OCI-LY1 (cell line): ENCODE data around the gene PHACTR2.
"Not testable (repeated sequence)": the region's sequence is repeated elsewhere in the genome, so short reads cannot be mapped to it uniquely, and the experiment has no call there.

ENCODE experiments used
- H2AFZ ChIP-seq: fragments of 200-600 bp; sonication (generic), shearing (Covaris generic); 2 replicates; pipeline ENCODE4 v1.6.0; 2014; ENCODE audit warnings: antibody characterized with exemption, mild to moderate bottlenecking, low read length
- H3F3A ChIP-seq: fragments of 200-600 bp; sonication (generic), shearing (Covaris generic); 2 replicates; pipeline ENCODE4 v1.6.0; 2014; ENCODE audit warnings: mild to moderate bottlenecking, antibody characterized with exemption, low read length, moderate library complexity; ENCODE audit not compliant: insufficient read depth
- H3K27ac ChIP-seq: fragments of 200-600 bp; sonication (generic); 2 replicates; pipeline ENCODE4 v1.5.1; 2014; ENCODE audit warnings: low read length, mixed run types, mild to moderate bottlenecking, low read depth; ENCODE audit not compliant: poor library complexity, severe bottlenecking
- H3K27me3 ChIP-seq: fragments of 200-600 bp; sonication (generic); 2 replicates; pipeline ENCODE4 v1.6.0; 2014; ENCODE audit warnings: antibody characterized with exemption, mild to moderate bottlenecking, low read length, moderate library complexity; ENCODE audit not compliant: insufficient read depth
- H3K36me3 ChIP-seq: fragments of 200-600 bp; sonication (generic); 2 replicates; pipeline ENCODE4 v1.6.1; 2014; ENCODE audit warnings: mild to moderate bottlenecking, antibody characterized with exemption, low read length, moderate library complexity, mixed read lengths; ENCODE audit not compliant: insufficient read depth
- H3K4me1 ChIP-seq: fragments of 200-600 bp; sonication (generic); 2 replicates; pipeline ENCODE4 v1.5.1; 2014; ENCODE audit warnings: mild to moderate bottlenecking, low read length, moderate library complexity; ENCODE audit not compliant: insufficient read depth, severe bottlenecking
- H3K4me2 ChIP-seq: fragments of 200-600 bp; sonication (generic), shearing (Covaris generic); 2 replicates; pipeline ENCODE4 v1.6.1; 2014; ENCODE audit warnings: low read length
- H3K4me3 ChIP-seq: fragments of 200-600 bp; sonication (generic); 2 replicates; pipeline ENCODE4 v1.5.1; 2014; ENCODE audit warnings: low read length, low read depth, mild to moderate bottlenecking, mixed read lengths; ENCODE audit not compliant: poor library complexity, severe bottlenecking
- H3K79me2 ChIP-seq: fragments of 200-600 bp; shearing (Covaris generic); 2 replicates; pipeline ENCODE4 v1.6.1; 2016; ENCODE audit warnings: mixed run types, low read length, mixed read lengths; ENCODE audit not compliant: insufficient read depth
- H3K9ac ChIP-seq: fragments of 200-600 bp; sonication (generic), shearing (Covaris generic); 2 replicates; pipeline ENCODE4 v1.6.1; 2014; ENCODE audit warnings: mild to moderate bottlenecking, low read length, mixed read lengths
- H3K9me2 ChIP-seq: fragments of 200-600 bp; sonication (generic), shearing (Covaris generic); 2 replicates; pipeline ENCODE4 v1.6.1; 2014; ENCODE audit warnings: low read depth, mild to moderate bottlenecking, low read length, mixed read lengths
- H3K9me3 ChIP-seq: fragments of 200-600 bp; shearing (Covaris generic); 2 replicates; pipeline ENCODE4 v1.6.1; 2014; ENCODE audit warnings: low read length, mixed read lengths
- H4K20me1 ChIP-seq: fragments of 200-600 bp; sonication (generic), shearing (Covaris generic); 2 replicates; pipeline ENCODE4 v1.6.0; 2016; ENCODE audit warnings: mild to moderate bottlenecking, low read length; ENCODE audit not compliant: insufficient read depth
- CTCF ChIP-seq: fragments of 200-600 bp; sonication (generic), shearing (Covaris generic); IDR thresholded peaks from 2 replicates; pipeline ENCODE4 v1.5.1; 2017; ENCODE audit warnings: mild to moderate bottlenecking, antibody characterized with exemption, low read length, moderate library complexity, mixed read lengths
- EZH2 ChIP-seq: fragments of 200-600 bp; sonication (generic), shearing (Covaris generic); IDR thresholded peaks from 2 replicates; pipeline ENCODE4 v1.8.0; 2017; ENCODE audit warnings: borderline replicate concordance, mixed run types, mild to moderate bottlenecking, antibody characterized with exemption, low read length, moderate library complexity, mixed read lengths

PHACTR2 gene

GRCh38 chr6:143784316-143784715 is 106.6 kb downstream of the PHACTR2 start:
- H2AFZ ChIP-seq: no peak overlapping the region
- no peaks in the 10 kb centered on the region for H3K27me3 ChIP-seq
- H3K4me2 ChIP-seq: no peak overlapping the region
- no peaks in the 10 kb centered on the region for H3K4me1 ChIP-seq
- TF ChIP-seq CTCF (no peak), EZH2 (no peak)
- no peaks in the 10 kb centered on the region for H4K20me1 ChIP-seq
- no peak overlapping the region for H3K4me3 ChIP-seq
- no peaks in the 10 kb centered on the region for H3F3A ChIP-seq
- no peak overlapping the region for H3K9ac ChIP-seq
- H3K9me2 ChIP-seq: no peaks in the 10 kb centered on the region
- H3K79me2 ChIP-seq: no peaks in the 10 kb centered on the region
- no peaks in the 10 kb centered on the region for H3K36me3 ChIP-seq
- H3K9me3 ChIP-seq: no peaks in the 10 kb centered on the region
- no peak overlapping the region for H3K27ac ChIP-seq

GRCh38 chr6:143786371-143786770 is 108.6 kb downstream of the PHACTR2 start:
- not testable (repeated sequence) for H3K4me3 ChIP-seq, H3K36me3 ChIP-seq, H3K9ac ChIP-seq, H3K9me2 ChIP-seq, H3K9me3 ChIP-seq, H2AFZ ChIP-seq, H3K27ac ChIP-seq, H4K20me1 ChIP-seq, H3K4me2 ChIP-seq, H3F3A ChIP-seq, H3K79me2 ChIP-seq, H3K27me3 ChIP-seq, H3K4me1 ChIP-seq

GRCh38 chr6:143792402-143793279 is 114.9 kb downstream of the PHACTR2 start:
- H3K36me3 ChIP-seq: no peaks in the 10 kb centered on the region
- no peaks in the 10 kb centered on the region for H3K9me3 ChIP-seq
- H2AFZ ChIP-seq: no peak overlapping the region
- no peaks in the 10 kb centered on the region for H3K27me3 ChIP-seq
- no peaks in the 10 kb centered on the region for H3K9me2 ChIP-seq
- H3K4me2 ChIP-seq: no peak overlapping the region
- H4K20me1 ChIP-seq: no peaks in the 10 kb centered on the region
- no peaks in the 10 kb centered on the region for H3F3A ChIP-seq
- H3K79me2 ChIP-seq: no peaks in the 10 kb centered on the region
- no peak overlapping the region for H3K4me3 ChIP-seq
- no peak overlapping the region for H3K9ac ChIP-seq
- H3K4me1 ChIP-seq: no peaks in the 10 kb centered on the region
- no peak overlapping the region for H3K27ac ChIP-seq
- no peak for TF ChIP-seq CTCF
- TF ChIP-seq EZH2: no peak

GRCh38 chr6:143793280-143793619 is 115.5 kb downstream of the PHACTR2 start:
- H3F3A ChIP-seq: no peaks in the 10 kb centered on the region
- H3K9me3 ChIP-seq: no peaks in the 10 kb centered on the region
- TF ChIP-seq CTCF (no peak), EZH2 (no peak)
- no peak overlapping the region for H3K4me2 ChIP-seq
- no peak overlapping the region for H3K4me3 ChIP-seq
- no peak overlapping the region for H3K9ac ChIP-seq
- H3K4me1 ChIP-seq: no peaks in the 10 kb centered on the region
- H4K20me1 ChIP-seq: no peaks in the 10 kb centered on the region
- H3K79me2 ChIP-seq: no peaks in the 10 kb centered on the region
- no peaks in the 10 kb centered on the region for H3K27me3 ChIP-seq
- no peaks in the 10 kb centered on the region for H3K36me3 ChIP-seq
- H2AFZ ChIP-seq: no peak overlapping the region
- H3K27ac ChIP-seq: no peak overlapping the region
- H3K9me2 ChIP-seq: no peaks in the 10 kb centered on the region

- H3F3A ChIP-seq, H4K20me1 ChIP-seq, H3K27me3 ChIP-seq, H3K4me2 ChIP-seq, H3K27ac ChIP-seq, H3K36me3 ChIP-seq, H3K79me2 ChIP-seq, H3K9me3 ChIP-seq, H3K4me3 ChIP-seq, H2AFZ ChIP-seq, H3K9ac ChIP-seq, H3K9me2 ChIP-seq, H3K4me1 ChIP-seq: not testable (repeated sequence)
Observed at GRCh38 chr6:143796551-143796950, 118.8 kb downstream of the PHACTR2 start.
